H1 (cell line): Measurements from ENCODE around the gene KDM8. TPM values are rescaled to one million over a fixed set of nuclear protein-coding genes. Genes with fewer than 3 reads are reported as not detected.

Experiments used
- CTCF ChIA-PET: fragments of 300-600 bp; sonication (Branson Sonifier 250); formaldehyde crosslinking; loops from one replicate; lab custom pipeline; 2021; ENCODE audit not compliant: partially characterized antibody; lab: Charles Lee
- POLR2A ChIA-PET: fragments of 300-600 bp; sonication (Branson Sonifier 250); formaldehyde crosslinking; loops from one replicate; lab custom pipeline; 2021; ENCODE audit warnings: inconsistent platforms; ENCODE audit not compliant: partially characterized antibody; lab: Charles Lee
- DNase-seq, 2 experiments: peaks; one replicate each; pipeline versions ENCODE4 v3.0.0 to v3.0.0-alpha.2; 2010 to 2022; ENCODE audit warnings: low spot score in 2 of 2, low read depth in 1 of 2, mixed read lengths in 1 of 2
- FAIRE-seq: peaks from 2 replicates; lab custom pipeline; 2011; peaks lifted over from hg19 to GRCh38; lab: Jason Lieb, UNC
- H2AFZ ChIP-seq: 2 replicates; pipeline ENCODE4 v1.8.1; 2012; ENCODE audit warnings: low read length, inconsistent platforms
- H2AK5ac ChIP-seq: 2 replicates; pipeline ENCODE4 v1.6.1; 2013; ENCODE audit warnings: low read depth, low read length
- H2BK120ac ChIP-seq: replicated peaks from 2 replicates; pipeline ENCODE3; 2013; ENCODE audit warnings: low read depth, low read length, inconsistent platforms
- H2BK12ac ChIP-seq: 2 replicates; pipeline ENCODE4 v1.6.1; 2013; ENCODE audit warnings: low read depth, low read length
- H2BK15ac ChIP-seq: 2 replicates; pipeline ENCODE4 v1.6.1; 2013; ENCODE audit warnings: low read length
- H2BK20ac ChIP-seq: 2 replicates; pipeline ENCODE4 v1.6.1; 2013; ENCODE audit warnings: low read length
- H2BK5ac ChIP-seq: 2 replicates; pipeline ENCODE4 v1.6.1; 2013; ENCODE audit warnings: low read depth, low read length
- H3K14ac ChIP-seq: 2 replicates; pipeline ENCODE4 v1.6.1; 2013; ENCODE audit warnings: inconsistent platforms; ENCODE audit not compliant: insufficient read length
- H3K18ac ChIP-seq: 2 replicates; pipeline ENCODE4 v1.6.1; 2013; ENCODE audit warnings: low read length; ENCODE audit errors: extremely low read depth
- H3K23ac ChIP-seq: 2 replicates; pipeline ENCODE4 v1.6.1; 2013; ENCODE audit warnings: inconsistent platforms; ENCODE audit not compliant: insufficient read length
- H3K23me2 ChIP-seq: 2 replicates; pipeline ENCODE4 v1.6.1; 2013; ENCODE audit warnings: low read depth, low read length
- H3K27ac ChIP-seq: 2 replicates; pipeline ENCODE4 v1.6.1; 2011; ENCODE audit warnings: low read depth, low read length, inconsistent platforms
- H3K27me3 ChIP-seq, 4 experiments: replicated peaks in 1 of 4; 1 replicate in 1 of 4; 2 replicates in 3 of 4; pipeline versions ENCODE4 v1.6.1 to v1.8.1; 2011 to 2013; ENCODE audit warnings: low read length in 3 of 4, mild to moderate bottlenecking in 3 of 4, inconsistent platforms in 2 of 4, mixed read lengths in 2 of 4, moderate library complexity in 1 of 4; ENCODE audit not compliant: control insufficient read depth in 3 of 4, insufficient read depth in 3 of 4; ENCODE audit errors: extremely low read depth in 1 of 4
- H3K36me3 ChIP-seq, 4 experiments: 2 replicates each; pipeline versions ENCODE4 v1.6.1 to v1.8.1; 2011 to 2013; ENCODE audit warnings: mild to moderate bottlenecking in 4 of 4, low read length in 3 of 4, moderate library complexity in 2 of 4, control low read depth in 1 of 4, inconsistent platforms in 1 of 4; ENCODE audit not compliant: insufficient read depth in 4 of 4, control insufficient read depth in 2 of 4
- H3K4ac ChIP-seq: replicated peaks from 2 replicates; pipeline ENCODE3; 2013; ENCODE audit warnings: low read length, low read depth, mixed read lengths, inconsistent platforms; ENCODE audit not compliant: insufficient read length
- H3K4me1 ChIP-seq, 4 experiments: replicated peaks in 1 of 4; 1 replicate in 1 of 4; 2 replicates in 3 of 4; pipeline versions ENCODE4 v1.6.1 to v1.8.1; 2011 to 2013; ENCODE audit warnings: low read length in 3 of 4, inconsistent platforms in 2 of 4, mixed read lengths in 1 of 4; ENCODE audit not compliant: insufficient read depth in 4 of 4, control insufficient read depth in 3 of 4
- H3K4me2 ChIP-seq, 2 experiments: 2 replicates each; pipeline versions ENCODE4 v1.6.1 to v1.8.1; 2011 to 2013; ENCODE audit warnings: low read depth in 2 of 2, low read length in 2 of 2, control low read depth in 1 of 2, inconsistent platforms in 1 of 2, mild to moderate bottlenecking in 1 of 2; ENCODE audit not compliant: insufficient read depth in 1 of 2
- H3K4me3 ChIP-seq, 4 experiments: fragments of 200-600, 300-600 bp in 1 of 4; sonication (generic), shearing (Covaris generic), sonication (Bioruptor Twin) in 1 of 4; 2 replicates each; pipeline versions ENCODE4 v1.5.1 to v1.8.1; 2011 to 2016; ENCODE audit warnings: low read length in 4 of 4, low read depth in 3 of 4, control low read depth in 2 of 4, inconsistent platforms in 2 of 4, mild to moderate bottlenecking in 2 of 4, mixed read lengths in 1 of 4, moderate library complexity in 1 of 4; ENCODE audit not compliant: insufficient read depth in 2 of 4; ENCODE audit errors: extremely low read depth in 1 of 4
- H3K56ac ChIP-seq: replicated peaks from 2 replicates; pipeline ENCODE3; 2013; ENCODE audit warnings: low read depth, mild to moderate bottlenecking, mixed read lengths, low read length, inconsistent platforms; ENCODE audit not compliant: insufficient read length
- H3K79me1 ChIP-seq: 2 replicates; pipeline ENCODE4 v1.6.1; 2013; ENCODE audit warnings: low read depth, low read length, control low read depth
- H3K79me2 ChIP-seq, 2 experiments: 2 replicates each; pipeline versions ENCODE4 v1.6.1 to v1.8.1; 2012 to 2013; ENCODE audit warnings: low read length in 2 of 2, mild to moderate bottlenecking in 2 of 2, inconsistent platforms in 1 of 2; ENCODE audit not compliant: insufficient read depth in 2 of 2, control insufficient read depth in 1 of 2
- H3K9ac ChIP-seq, 4 experiments: replicated peaks in 1 of 4; 1 replicate in 1 of 4; 2 replicates in 3 of 4; pipeline versions ENCODE4 v1.6.1 to v1.8.1; 2011 to 2013; ENCODE audit warnings: low read depth in 3 of 4, low read length in 3 of 4, control low read depth in 2 of 4, mild to moderate bottlenecking in 2 of 4, moderate library complexity in 2 of 4, inconsistent platforms in 1 of 4; ENCODE audit errors: extremely low read depth in 1 of 4
- H3K9me3 ChIP-seq, 2 experiments: 2 replicates each; pipeline versions ENCODE4 v1.6.1 to v1.8.1; 2012 to 2013; ENCODE audit warnings: mild to moderate bottlenecking in 2 of 2, moderate library complexity in 2 of 2, control low read depth in 1 of 2, inconsistent platforms in 1 of 2, low read depth in 1 of 2, low read length in 1 of 2, mixed read lengths in 1 of 2; ENCODE audit not compliant: insufficient read depth in 2 of 2
- H4K20me1 ChIP-seq, 2 experiments: replicated peaks in 1 of 2; 2 replicates each; pipeline versions ENCODE3 to v1.8.1; 2011 to 2013; ENCODE audit warnings: inconsistent platforms in 2 of 2, low read length in 2 of 2, mild to moderate bottlenecking in 1 of 2; ENCODE audit not compliant: insufficient read depth in 2 of 2, control insufficient read depth in 1 of 2
- H4K5ac ChIP-seq: 2 replicates; pipeline ENCODE4 v1.6.1; 2013; ENCODE audit warnings: low read length, low read depth, mixed read lengths, inconsistent platforms; ENCODE audit not compliant: insufficient read length
- H4K8ac ChIP-seq: 2 replicates; pipeline ENCODE4 v1.8.0; 2013; ENCODE audit warnings: mild to moderate bottlenecking, moderate library complexity, low read length, inconsistent platforms; ENCODE audit not compliant: insufficient read depth; ENCODE audit errors: extremely low read depth
- H4K91ac ChIP-seq: replicated peaks from 2 replicates; pipeline ENCODE3; 2013; ENCODE audit warnings: low read length, mixed read lengths, inconsistent platforms; ENCODE audit not compliant: insufficient read length
- MAFK ChIP-seq: IDR thresholded peaks from 2 replicates; pipeline ENCODE4 v1.6.1; 2012; ENCODE audit warnings: low read depth, mild to moderate bottlenecking, improper control_type of control experiment, low read length
- POLR2A ChIP-seq, 2 experiments: IDR thresholded peaks; 1 replicate in 1 of 2; 2 replicates in 1 of 2; pipeline ENCODE4 v1.6.1; 2011; ENCODE audit warnings: low read depth in 2 of 2, low read length in 2 of 2, mild to moderate bottlenecking in 2 of 2; ENCODE audit errors: control extremely low read depth in 1 of 2
- RBBP5 ChIP-seq: IDR thresholded peaks from 2 replicates; pipeline ENCODE4 v1.7.1; 2012; ENCODE audit warnings: low read depth, mild to moderate bottlenecking, inconsistent platforms, low read length, moderate library complexity, borderline replicate concordance
- WGBS, 2 experiments: shearing (Covaris generic) in 1 of 2; methylation state at CpG; one replicate each; pipeline versions ENCODE4 v1.1.6 to v1.1.7; 2013 to 2015; ENCODE audit warnings: low lambda C conversion rate in 2 of 2, mixed read lengths in 2 of 2, inconsistent platforms in 1 of 2, low coverage in 1 of 2, missing lambda C conversion rate in 1 of 2; ENCODE audit not compliant: insufficient replicate concordance in 2 of 2, insufficient coverage in 1 of 2, insufficient read length in 1 of 2; ENCODE audit errors: extremely low coverage in 1 of 2, missing lambda C conversion rate in 1 of 2; 5-methylcytosine and 5-hydroxymethylcytosine counted together
- polyA plus RNA-seq, 7 experiments: library from polyadenylated mRNA; depleted of rRNA in 3 of 7; stranded (reverse) in 5 of 7; unstranded in 2 of 7; fragments of >200 nt in 5 of 7; fragments of 200-250 nt in 2 of 7; gene quantifications; 1 replicate in 5 of 7; 2 replicates in 1 of 7; 4 replicates in 1 of 7; pipeline versions ENCODE4 v1.2.1 to v1.2.3, GENCODE V29; 2011 to 2013; ENCODE audit warnings: missing spikeins in 2 of 7, mixed read lengths in 2 of 7
- total RNA-seq: library from RNA; stranded (reverse); fragmentation: NEBNext Ultra II Directional; extraction: Animal tissue kit (Norgen Biotek cat#: 25700); gene quantifications from 2 replicates; pipeline ENCODE4 v1.2.1, GENCODE V29; 2021

Gene KDM8
- total and polyA plus RNA-seq, 2 of the 8 experiments (the other 6 are each of a cell fraction or from before 2014, with no cell fraction given), result 10.3 to 12.8 TPM

GRCh38 chr16:27251541-27252205, 48.3 kb downstream of the KDM8 start:
- Histone ChIP-seq H3K56ac (no peak overlapping the region), H3K23ac (no peak overlapping the region), H2BK5ac (no peak overlapping the region), H2AK5ac (no peak overlapping the region), H2BK12ac (no peak overlapping the region), H3K79me1 (no peaks in the 10 kb centered on the region), H3K79me2 (no peaks in the 10 kb centered on the region), H2BK20ac (no peak overlapping the region), H3K14ac (no peak overlapping the region), H3K4ac (no peak overlapping the region), H3K27ac (no peak overlapping the region), H3K36me3 (no peaks in the 10 kb centered on the region; a peak in 1 of 8 replicates), H3K4me1 (no peaks in the 10 kb centered on the region), H2BK120ac (no peak overlapping the region), H4K91ac (no peak overlapping the region), H4K5ac (no peak overlapping the region), H3K23me2 (no peaks in the 10 kb centered on the region), H3K4me3 (no peak overlapping the region), H3K18ac (no peak overlapping the region), H3K4me2 (no peak overlapping the region), H2AFZ (no peak overlapping the region), H4K20me1 (no peaks in the 10 kb centered on the region), H3K27me3 (no peaks in the 10 kb centered on the region), H4K8ac (no peak overlapping the region), H3K9ac (no peak overlapping the region), H2BK15ac (no peak overlapping the region), H3K9me3 (no peaks in the 10 kb centered on the region)
- WGBS, 2 experiments, result 91% methylated on average over 8 of the region's 8 CpGs; no CpG with 5 or more reads in 1 of the 2 experiments
- DNase-seq (no peak), FAIRE-seq (no peak)
- POLR2A ChIA-PET, result interaction anchor here (0.5 kb wide), 1 partner anchor 506 kb away, joined by 3 read pairs; no protein-coding TSS in a partner anchor
- TF ChIP-seq MAFK (no peak), RBBP5 (no peak), POLR2A (IDR thresholded peaks at IDR 0.05; ENCODE audit: control extremely low read depth in 1 of 2, low read depth in 2 of 2, low read length in 2 of 2) (no peak)
- CTCF ChIA-PET, result interaction anchor here (0.8 to 2.7 kb wide), 4 partner anchors 20 to 123 kb away, joined by 3 to 11 read pairs (median 4); no protein-coding TSS in a partner anchor
